Heart left ventricle (tissue), 16 donors: ENCODE data around the gene PTPRN2. TPM values are rescaled to one million over a fixed set of nuclear protein-coding genes. Genes with fewer than 3 reads are reported as not detected.

Experiments used
- ATAC-seq, 4 donors: fragments of 200-7000 bp; cut with Tn5 transposase; one replicate each; pipeline ENCODE4 v1.9.1; 2020 to 2022; ENCODE audit warnings: moderate library complexity in 4 of 4, mild to moderate bottlenecking in 3 of 4, moderate number of reproducible peaks in 1 of 4
- DNase-seq, 5 donors: peaks; one replicate each; pipeline ENCODE4 v3.0.0-alpha.2; 2020
- H3K27ac ChIP-seq, 12 donors: fragments of 200-600 bp; sonication (generic) in 4 of 12; one replicate each; pipeline versions ENCODE4 v1.5.0 to v1.8.0; 2016 to 2022; ENCODE audit warnings: mild to moderate bottlenecking in 2 of 12
- H3K27me3 ChIP-seq, 9 donors: fragments of 200-600 bp; sonication (generic) in 2 of 9; one replicate each; pipeline versions ENCODE4 v1.5.1 to v1.8.0; 2016 to 2022; ENCODE audit warnings: mild to moderate bottlenecking in 3 of 9
- H3K36me3 ChIP-seq, 9 donors: fragments of 200-600 bp; sonication (generic) in 2 of 9; one replicate each; pipeline versions ENCODE4 v1.5.0 to v1.8.0; 2018 to 2022; ENCODE audit warnings: mild to moderate bottlenecking in 2 of 9
- H3K4me1 ChIP-seq, 12 donors: fragments of 200-600 bp; sonication (generic) in 4 of 12; one replicate each; pipeline versions ENCODE4 v1.5.0 to v1.8.0; 2016 to 2022; ENCODE audit warnings: mild to moderate bottlenecking in 3 of 12
- H3K4me3 ChIP-seq, 12 donors: fragments of 200-600 bp; sonication (generic) in 4 of 12; one replicate each; pipeline versions ENCODE4 v1.5.0 to v1.8.0; 2017 to 2022; ENCODE audit warnings: mild to moderate bottlenecking in 9 of 12, moderate library complexity in 4 of 12
- H3K9me3 ChIP-seq, 12 donors: fragments of 200-600 bp; sonication (generic) in 4 of 12; one replicate each; pipeline versions ENCODE4 v1.5.0 to v1.8.0; 2016 to 2022; ENCODE audit warnings: mild to moderate bottlenecking in 1 of 12
- CTCF ChIP-seq, 12 donors: fragments of 200-600 bp; sonication (generic) in 4 of 12; IDR thresholded peaks; one replicate each; pipeline versions ENCODE4 v1.5.0 to v1.8.0; 2018 to 2022; ENCODE audit warnings: antibody characterized with exemption in 12 of 12, mild to moderate bottlenecking in 5 of 12
- POLR2A ChIP-seq, 2 donors: fragments of 450-650 bp; IDR thresholded peaks; one replicate each; pipeline ENCODE4 v1.6.1; 2017; ENCODE audit warnings: antibody characterized with exemption in 2 of 2, mild to moderate bottlenecking in 2 of 2, moderate library complexity in 2 of 2
- WGBS, 4 donors: extraction: QIAGEN DNeasy Blood & Tissue Kit in 2 of 4; methylation state at CpG; one replicate each; pipeline versions ENCODE4 v1.1.5 to v1.1.7; 2013 to 2018; 5-methylcytosine and 5-hydroxymethylcytosine counted together
- intact Hi-C, 10 donors: fragments of 100-400 bp; cut with DNase I; formaldehyde crosslinking; loops; one replicate each; pipeline versions ENCODE4 v1.11.1 to v1.14.2; 2022
- polyA plus RNA-seq, 2 donors: library from polyadenylated mRNA; stranded (reverse); fragments of 200-250 nt; gene quantifications; one replicate each; pipeline ENCODE4 v1.2.3, GENCODE V29; 2013
- total RNA-seq, 9 donors: library from RNA; depleted of rRNA in 2 of 9; stranded (reverse); fragments of >200 nt in 2 of 9; fragmentation: NEBNext Ultra II Directional in 3 of 9; extraction: Animal tissue kit (Norgen Biotek cat#: 25700) in 3 of 9; gene quantifications; one replicate each; pipeline versions ENCODE4 v1.1.0 to v1.2.4, GENCODE V29; 2016 to 2023
- donor health status: ischemic (EF 13 %, LVEDD 7.1; RV severe dilation, severe dysfunction).
- donor health status: healthy with polysubstance abuse.
- donor health status: DM: no; HTN: yes; CAD: no.
- donor health status: DM: no; HTN: no; CAD: no.
- donor health status: ischemic (EF 25% LVEDD 6.9; RV normal size, moderate dysfunction).
- donor health status: ischemic (EF 25% LVEDD 5.7; RV mildly dilated, moderate dysfunction).
- donor health status: healthy.
- donor health status: DM: yes; HTN: yes; CAD: no.
- donor health status: ischemic (EF 35%, LVEDD 5.7; RV mildly dilated, moderate dysfunction).
- donor health status: nonischemic (EF 11% LVEDD 7.7; RV severe dilation, severe dysfunction).
- donor health status: DM: yes; HTN: yes; CAD: no.
- donor health status: PGD.
- donor health status: ischemic (EF 29% LVEDD 5.4; RV normal size, mild dysfunction).
- donor health status: nonischemic (EF 23%, LVEDD 6.1; RV moderate dilation, normal function).

PTPRN2 gene
- total and polyA plus RNA-seq, 11 donors: 0.61 to 2.3 (median 1.3) TPM

- no peak overlapping the region for H3K27ac ChIP-seq
- no peaks in the 10 kb centered on the region for H3K36me3 ChIP-seq
- no peaks in the 10 kb centered on the region for H3K4me1 ChIP-seq
- H3K27me3 ChIP-seq: peaks cover 0 to 13% (median 0%) of the 10 kb centered on the region in 9 donors
- no peaks in the 10 kb centered on the region for H3K9me3 ChIP-seq
- intact Hi-C loops: no loop called here
- TF ChIP-seq POLR2A (IDR thresholded peaks at IDR 0.05): no peak
- no peak for TF ChIP-seq CTCF (IDR thresholded peaks at IDR 0.05)
- no peak overlapping the region for H3K4me3 ChIP-seq
- DNase-seq (no peak), ATAC-seq (peak in 1 of 4 donors; percentile 10)
- 92 to 95% (median 94%) methylated on average over 36 to 69 of the region's 69 CpGs for WGBS, 4 donors
These were observed 30.7 kb downstream of the PTPRN2 start for GRCh38 chr7:158556721-158557440.

GRCh38 chr7:158555034-158555520 lies 32.5 kb downstream of the PTPRN2 start:
- Histone ChIP-seq H3K27me3 (peaks cover 0 to 2% (median 0%) of the 10 kb centered on the region in 9 donors), H3K36me3 (no peaks in the 10 kb centered on the region), H3K9me3 (no peaks in the 10 kb centered on the region), H3K4me3 (no peak overlapping the region), H3K27ac (no peak overlapping the region), H3K4me1 (peaks cover 0 to 1% (median 0%) of the 10 kb centered on the region in 12 donors)
- 85 to 89% (median 87%) methylated on average over 18 of the region's 18 CpGs for WGBS, 4 donors
- intact Hi-C loops: no loop called here
- DNase-seq: no peak
- ATAC-seq: no peak
- TF ChIP-seq POLR2A (IDR thresholded peaks at IDR 0.05) (no peak), CTCF (IDR thresholded peaks at IDR 0.05) (no peak)

GRCh38 chr7:158550886-158551452 lies 36.7 kb downstream of the PTPRN2 start:
- DNase-seq (peak in 1 of 5 donors; percentile 19), ATAC-seq (no peak)
- TF ChIP-seq POLR2A (IDR thresholded peaks at IDR 0.05) (no peak), CTCF (IDR thresholded peaks at IDR 0.05) (no peak)
- H3K27ac ChIP-seq: no peak overlapping the region
- H3K4me1 ChIP-seq: peaks cover 0 to 10% (median 1%) of the 10 kb centered on the region in 12 donors
- no peaks in the 10 kb centered on the region for H3K36me3 ChIP-seq
- peaks cover 0 to 25% (median 5%) of the 10 kb centered on the region in 9 donors for H3K27me3 ChIP-seq
- intact Hi-C loops: no loop called here
- no peak overlapping the region for H3K4me3 ChIP-seq
- WGBS, 4 donors: 78 to 87% (median 80%) methylated on average over 12 of the region's 12 CpGs
- no peaks in the 10 kb centered on the region for H3K9me3 ChIP-seq

- Histone ChIP-seq H3K27me3 (peaks cover 0 to 28% (median 5%) of the 10 kb centered on the region in 9 donors), H3K4me1 (peaks cover 0 to 10% (median 1%) of the 10 kb centered on the region in 12 donors), H3K36me3 (no peaks in the 10 kb centered on the region), H3K27ac (no peak overlapping the region), H3K4me3 (no peak overlapping the region), H3K9me3 (no peaks in the 10 kb centered on the region)
- 59 to 69% (median 63%) methylated on average over 7 of the region's 7 CpGs for WGBS, 4 donors
- TF ChIP-seq POLR2A (IDR thresholded peaks at IDR 0.05): no peak
- TF ChIP-seq CTCF (IDR thresholded peaks at IDR 0.05): no peak
- intact Hi-C loops: no loop called here
- DNase-seq: no peak
- ATAC-seq: no peak
These were observed 37.3 kb downstream of the PTPRN2 start for GRCh38 chr7:158550394-158550700.
